Karpas-422 (cell line): Measurements from ENCODE around the gene CHMP4B. TPM values are rescaled to one million over a fixed set of nuclear protein-coding genes. Genes with fewer than 3 reads are reported as not detected.

Experiments
- DNase-seq: peaks from one replicate; pipeline ENCODE4 v3.0.0-alpha.2; 2015
- H2AFZ ChIP-seq: fragments of 200-600 bp; sonication (generic); 2 replicates; pipeline ENCODE4 v1.6.1; 2014; ENCODE audit warnings: antibody characterized with exemption, low read length, mixed read lengths
- H3K27ac ChIP-seq: fragments of 200-600 bp; sonication (generic); 2 replicates; pipeline ENCODE4 v1.5.1; 2014; ENCODE audit warnings: mild to moderate bottlenecking, low read length, moderate library complexity
- H3K27me3 ChIP-seq: fragments of 200-600 bp; sonication (generic); 2 replicates; pipeline ENCODE4 v1.6.1; 2014; ENCODE audit warnings: low read length, mixed read lengths
- H3K36me3 ChIP-seq: fragments of 200-600 bp; sonication (generic); 2 replicates; pipeline ENCODE4 v1.6.1; 2014; ENCODE audit warnings: low read length, mixed read lengths; ENCODE audit not compliant: insufficient read depth
- H3K4me1 ChIP-seq: fragments of 200-600 bp; sonication (generic); 2 replicates; pipeline ENCODE4 v1.6.1; 2014; ENCODE audit warnings: mild to moderate bottlenecking, low read length, mixed read lengths
- H3K4me2 ChIP-seq: fragments of 200-600 bp; sonication (generic); 2 replicates; pipeline ENCODE4 v1.6.1; 2014; ENCODE audit warnings: low read length, low read depth, mild to moderate bottlenecking; ENCODE audit not compliant: poor library complexity, severe bottlenecking
- H3K4me3 ChIP-seq: fragments of 200-600 bp; sonication (generic); 2 replicates; pipeline ENCODE4 v1.5.1; 2014; ENCODE audit warnings: mild to moderate bottlenecking, antibody characterized with exemption, low read length, mixed read lengths
- H3K79me2 ChIP-seq: fragments of 200-600 bp; sonication (generic); 2 replicates; pipeline ENCODE4 v1.6.1; 2014; ENCODE audit warnings: mild to moderate bottlenecking, low read length, mixed read lengths
- H3K9ac ChIP-seq: fragments of 200-600 bp; sonication (generic); 2 replicates; pipeline ENCODE4 v1.6.0; 2014; ENCODE audit warnings: low read length
- H3K9me2 ChIP-seq: fragments of 200-600 bp; sonication (generic), shearing (Covaris generic); replicated peaks from 2 replicates; pipeline ENCODE4 v1.6.0; 2014; ENCODE audit warnings: mild to moderate bottlenecking, low read length, moderate library complexity; ENCODE audit not compliant: insufficient read depth
- H3K9me3 ChIP-seq: fragments of 300-700, 200-600 bp; sonication (generic); 2 replicates; pipeline ENCODE4 v1.6.1; 2014; ENCODE audit warnings: low read length, mixed read lengths
- H4K20me1 ChIP-seq: fragments of 200-600 bp; sonication (generic); 2 replicates; pipeline ENCODE4 v1.6.1; 2014; ENCODE audit warnings: mild to moderate bottlenecking, antibody characterized with exemption, low read length, low read depth; ENCODE audit not compliant: insufficient read depth
- total RNA-seq: library from RNA; depleted of rRNA; stranded (reverse); fragments of >200 nt; shearing (Covaris generic); gene quantifications from 2 replicates; pipeline ENCODE4 v1.2.3, GENCODE V29; 2014; ENCODE audit warnings: low replicate concordance

CHMP4B gene
- total RNA-seq, 1 experiment from 2014 or later: 33.8 TPM

DNA sequence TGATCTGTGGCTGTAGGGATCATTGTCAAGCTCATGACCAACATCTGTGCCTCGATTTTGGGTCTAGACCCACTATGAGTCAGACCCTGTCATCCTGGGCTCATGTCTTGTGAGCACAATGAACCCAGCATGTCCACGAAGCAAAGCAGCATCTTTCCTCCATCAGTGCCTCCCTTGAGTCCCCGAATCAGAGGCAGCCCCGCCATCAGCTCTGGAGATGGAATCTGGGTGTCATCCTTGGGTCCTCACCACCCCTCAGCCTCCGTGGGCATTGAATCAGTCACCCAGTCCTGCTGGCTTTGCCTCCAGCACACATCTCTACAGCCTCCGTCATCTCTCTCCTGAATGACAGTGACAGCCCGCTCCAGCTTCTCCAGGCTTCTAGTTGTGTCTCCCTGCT lies 56.9 kb downstream of the CHMP4B start:
- Histone ChIP-seq H3K9me2 (no peaks in the 10 kb centered on the region), H3K4me1 (no peaks in the 10 kb centered on the region), H3K27me3 (no peaks in the 10 kb centered on the region), H3K79me2 (no peaks in the 10 kb centered on the region), H3K36me3 (no peaks in the 10 kb centered on the region), H4K20me1 (no peaks in the 10 kb centered on the region), H2AFZ (no peak overlapping the region), H3K9ac (no peak overlapping the region), H3K27ac (no peak overlapping the region), H3K9me3 (no peaks in the 10 kb centered on the region), H3K4me2 (no peak overlapping the region), H3K4me3 (no peak overlapping the region)
- DNase-seq: no peak

DNA sequence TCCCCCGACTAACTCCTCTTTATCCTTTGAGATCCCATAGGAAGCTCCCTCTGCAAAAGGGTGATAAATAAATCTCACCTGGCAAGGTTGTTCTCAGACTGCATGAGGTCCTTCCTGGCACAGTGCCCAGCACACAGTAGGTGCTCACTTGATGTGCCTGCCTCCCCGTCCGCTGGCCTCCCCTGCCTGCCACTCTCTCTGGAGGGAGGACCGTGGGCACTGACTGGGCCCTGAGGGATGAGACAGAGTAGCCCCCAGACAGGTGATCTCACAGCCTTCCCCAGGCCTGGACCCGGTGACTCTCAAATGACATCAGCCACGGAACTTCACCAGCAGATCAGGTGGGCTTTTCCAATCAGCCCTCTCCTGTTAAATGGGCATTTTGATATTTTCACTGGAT lies 57.4 kb downstream of the CHMP4B start:
- Histone ChIP-seq H3K9me3 (no peaks in the 10 kb centered on the region), H3K9ac (no peak overlapping the region), H3K79me2 (no peaks in the 10 kb centered on the region), H3K4me2 (no peak overlapping the region), H4K20me1 (no peaks in the 10 kb centered on the region), H3K9me2 (no peaks in the 10 kb centered on the region), H3K4me1 (no peaks in the 10 kb centered on the region), H3K36me3 (no peaks in the 10 kb centered on the region), H3K27ac (no peak overlapping the region), H2AFZ (no peak overlapping the region), H3K27me3 (no peaks in the 10 kb centered on the region), H3K4me3 (no peak overlapping the region)
- no peak for DNase-seq

DNA sequence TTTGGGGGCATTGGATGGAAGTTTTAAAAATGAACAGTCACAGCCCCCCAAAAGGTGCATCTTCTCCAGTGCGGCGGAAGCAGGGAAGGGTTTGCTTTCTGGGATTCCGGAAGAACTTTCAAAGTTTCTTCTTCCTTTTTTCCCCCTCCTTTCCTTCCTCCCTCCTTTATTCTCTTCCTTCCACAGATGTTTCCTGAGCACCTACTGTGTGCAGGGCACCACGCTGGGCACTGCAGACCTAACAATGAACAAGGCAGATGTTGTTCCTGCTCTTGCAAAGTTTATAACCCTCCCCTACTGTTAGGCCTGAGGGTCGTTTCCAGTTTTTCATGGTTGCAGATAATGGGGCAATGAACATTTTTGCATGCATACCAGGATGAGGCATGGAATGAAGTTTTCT lies 58.1 kb downstream of the CHMP4B start:
- Histone ChIP-seq H3K9ac (no peak overlapping the region), H2AFZ (no peak overlapping the region), H3K27ac (no peak overlapping the region), H3K36me3 (no peaks in the 10 kb centered on the region), H3K9me2 (no peaks in the 10 kb centered on the region), H3K79me2 (no peaks in the 10 kb centered on the region), H3K9me3 (no peaks in the 10 kb centered on the region), H4K20me1 (no peaks in the 10 kb centered on the region), H3K27me3 (no peaks in the 10 kb centered on the region), H3K4me3 (no peak overlapping the region), H3K4me1 (no peaks in the 10 kb centered on the region), H3K4me2 (no peak overlapping the region)
- DNase-seq: no peak

GRCh38 chr20:33871362-33871761 lies 60.2 kb downstream of the CHMP4B start:
- no peaks in the 10 kb centered on the region for H3K36me3 ChIP-seq
- H3K27ac ChIP-seq: no peak overlapping the region
- no peak overlapping the region for H3K4me3 ChIP-seq
- H3K9ac ChIP-seq: no peak overlapping the region
- no peaks in the 10 kb centered on the region for H3K9me3 ChIP-seq
- H3K27me3 ChIP-seq: no peaks in the 10 kb centered on the region
- no peak overlapping the region for H3K4me2 ChIP-seq
- H2AFZ ChIP-seq: no peak overlapping the region
- H3K9me2 ChIP-seq: no peaks in the 10 kb centered on the region
- no peak for DNase-seq
- H3K79me2 ChIP-seq: no peaks in the 10 kb centered on the region
- H3K4me1 ChIP-seq: peaks cover 4% of the 10 kb centered on the region; the same call in 1 of the 2 replicates
- no peaks in the 10 kb centered on the region for H4K20me1 ChIP-seq

DNA sequence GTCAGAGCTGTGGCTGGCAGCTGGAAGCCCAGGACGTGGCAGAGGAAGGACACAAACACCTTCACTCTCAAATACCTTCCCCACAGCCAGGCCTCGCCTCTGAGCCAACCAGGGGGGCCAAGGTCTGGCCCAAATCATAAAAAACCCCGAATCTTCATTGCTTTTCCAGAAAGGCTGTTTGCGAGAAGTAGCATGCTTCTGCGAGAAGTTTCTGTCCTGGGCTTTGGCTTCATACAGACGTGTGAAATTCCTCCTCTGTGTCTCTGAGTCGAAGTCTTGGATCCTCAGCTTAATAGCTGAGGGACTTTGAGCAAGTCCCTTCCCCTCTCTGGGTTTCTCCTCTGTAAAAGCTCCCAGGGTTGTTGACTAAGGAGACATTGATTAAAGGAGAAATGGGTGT lies 63.0 kb downstream of the CHMP4B start:
- Histone ChIP-seq H3K9ac (no peak overlapping the region), H3K4me2 (no peak overlapping the region), H3K9me2 (no peaks in the 10 kb centered on the region), H3K9me3 (no peaks in the 10 kb centered on the region), H3K4me3 (no peak overlapping the region), H3K79me2 (no peaks in the 10 kb centered on the region), H3K36me3 (no peaks in the 10 kb centered on the region), H4K20me1 (no peaks in the 10 kb centered on the region), H3K4me1 (peaks cover 4% of the 10 kb centered on the region; the same call in 1 of the 2 replicates), H3K27ac (no peak overlapping the region), H2AFZ (no peak overlapping the region), H3K27me3 (no peaks in the 10 kb centered on the region)
- DNase-seq: no peak

- H3K27me3 ChIP-seq: no peaks in the 10 kb centered on the region
- H3K79me2 ChIP-seq: no peaks in the 10 kb centered on the region
- H3K4me3 ChIP-seq: no peak overlapping the region
- H3K27ac ChIP-seq: no peak overlapping the region
- no peak overlapping the region for H3K4me2 ChIP-seq
- DNase-seq: peak; percentile 52
- no peaks in the 10 kb centered on the region for H3K9me2 ChIP-seq
- peaks cover 4% of the 10 kb centered on the region; the same call in 1 of the 2 replicates for H3K4me1 ChIP-seq
- no peaks in the 10 kb centered on the region for H4K20me1 ChIP-seq
- no peak overlapping the region for H3K9ac ChIP-seq
- H3K36me3 ChIP-seq: no peaks in the 10 kb centered on the region
- 0 out of 2 replicates have a peak, but pooled peaks cover 2% of the 10 kb centered on the region for H3K9me3 ChIP-seq
- no peak overlapping the region for H2AFZ ChIP-seq
These were observed 63.9 kb downstream of the CHMP4B start for GRCh38 chr20:33875055-33875454.

DNA sequence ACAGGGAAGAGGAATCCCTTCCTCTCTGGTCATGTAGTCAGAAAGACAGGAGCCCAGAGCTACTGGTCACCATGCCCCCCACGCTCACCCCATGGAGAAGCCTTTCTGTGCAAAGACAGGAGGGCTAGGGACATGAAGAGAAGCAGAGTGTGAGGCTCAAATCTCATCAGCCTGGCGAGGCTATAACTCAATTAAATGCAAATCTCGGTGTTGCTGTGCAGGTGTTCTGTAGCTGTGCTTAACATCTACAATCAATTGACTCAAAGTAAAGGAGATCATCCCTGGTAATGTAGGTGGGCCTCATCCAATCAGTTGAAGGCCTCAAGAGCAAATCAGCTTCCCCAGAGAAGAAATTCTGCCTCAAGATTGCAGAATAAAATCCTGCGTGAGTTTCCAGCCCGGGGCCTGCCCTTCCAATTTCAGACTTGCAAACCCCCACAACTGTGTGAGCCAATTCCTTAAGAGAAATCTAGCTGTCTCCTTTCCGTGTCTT lies 64.4 kb downstream of the CHMP4B start:
- Histone ChIP-seq H3K27ac (no peak overlapping the region), H3K36me3 (no peaks in the 10 kb centered on the region), H3K9ac (no peak overlapping the region), H3K9me2 (no peaks in the 10 kb centered on the region), H3K4me2 (no peak overlapping the region), H3K4me1 (peaks cover 4% of the 10 kb centered on the region; the same call in 1 of the 2 replicates), H3K9me3 (0 out of 2 replicates have a peak, but pooled peaks cover 2% of the 10 kb centered on the region), H3K4me3 (no peak overlapping the region), H3K79me2 (no peaks in the 10 kb centered on the region), H3K27me3 (no peaks in the 10 kb centered on the region), H2AFZ (no peak overlapping the region), H4K20me1 (no peaks in the 10 kb centered on the region)
- DNase-seq: no peak

GRCh38 chr20:33878583-33878982 lies 67.4 kb downstream of the CHMP4B start:
- Histone ChIP-seq H3K9me2 (no peaks in the 10 kb centered on the region), H3K79me2 (no peaks in the 10 kb centered on the region), H3K27me3 (no peaks in the 10 kb centered on the region), H3K36me3 (no peaks in the 10 kb centered on the region), H3K4me1 (peaks cover 4% of the 10 kb centered on the region; the same call in 1 of the 2 replicates), H4K20me1 (no peaks in the 10 kb centered on the region), H3K4me3 (no peak overlapping the region), H3K4me2 (no peak overlapping the region), H3K27ac (no peak overlapping the region), H2AFZ (no peak overlapping the region), H3K9me3 (0 out of 2 replicates have a peak, but pooled peaks cover 2% of the 10 kb centered on the region), H3K9ac (no peak overlapping the region)
- no peak for DNase-seq
